CD14-positive monocyte (primary cell): ENCODE results near the gene TNNT2. TPM values are rescaled to one million over a fixed set of nuclear protein-coding genes. Genes with fewer than 3 reads are reported as not detected.

ENCODE experiments used
- DNase-seq, 3 donors: peaks; one replicate each; pipeline ENCODE4 v3.0.0-alpha.2; 2011 to 2022
- H2AFZ ChIP-seq: 2 replicates; pipeline ENCODE4 v1.6.0; 2012; ENCODE audit warnings: mild to moderate bottlenecking, low read depth, low read length, inconsistent platforms; ENCODE audit not compliant: insufficient read depth, poor library complexity, severe bottlenecking
- H3K27ac ChIP-seq, 2 donors: 1 replicate in 1 of 2; 2 replicates in 1 of 2; pipeline ENCODE4 v1.5.1; 2012 to 2013; ENCODE audit warnings: low read length in 2 of 2, control low read depth in 1 of 2, inconsistent platforms in 1 of 2, low read depth in 1 of 2, mild to moderate bottlenecking in 1 of 2
- H3K27me3 ChIP-seq, 2 donors: one replicate each; pipeline versions ENCODE4 v1.6.0 to v1.6.1; 2011 to 2013; ENCODE audit warnings: low read length in 2 of 2; ENCODE audit not compliant: control insufficient read depth in 2 of 2, insufficient read depth in 2 of 2
- H3K36me3 ChIP-seq, 2 donors: replicated peaks in 1 of 2; 1 replicate in 1 of 2; 2 replicates in 1 of 2; pipeline versions ENCODE4 v1.5.1 to v1.6.1; 2012 to 2013; ENCODE audit warnings: low read length in 2 of 2, control low read depth in 1 of 2, inconsistent platforms in 1 of 2, mild to moderate bottlenecking in 1 of 2; ENCODE audit not compliant: insufficient read depth in 2 of 2, control insufficient read depth in 1 of 2
- H3K4me1 ChIP-seq, 2 donors: 1 replicate in 1 of 2; 2 replicates in 1 of 2; pipeline versions ENCODE4 v1.5.1 to v1.6.1; 2012 to 2013; ENCODE audit warnings: low read length in 2 of 2, control low read depth in 1 of 2, inconsistent platforms in 1 of 2, mild to moderate bottlenecking in 1 of 2, moderate library complexity in 1 of 2; ENCODE audit not compliant: insufficient read depth in 2 of 2, control insufficient read depth in 1 of 2
- H3K4me2 ChIP-seq: replicated peaks from 2 replicates; pipeline ENCODE3; 2012; ENCODE audit warnings: low read length, moderate library complexity, mild to moderate bottlenecking; ENCODE audit not compliant: poor library complexity, severe bottlenecking; ENCODE audit errors: extremely low read depth
- H3K4me3 ChIP-seq, 3 experiments: fragments of 200-600 bp in 1 of 3; sonication (generic) in 1 of 3; replicated peaks in 1 of 3; 1 replicate in 2 of 3; 2 replicates in 1 of 3; pipeline ENCODE4 v1.5.1; 2011 to 2013; ENCODE audit warnings: low read length in 3 of 3, mild to moderate bottlenecking in 3 of 3, control low read depth in 2 of 3, low read depth in 2 of 3, inconsistent platforms in 1 of 3, moderate library complexity in 1 of 3
- H3K79me2 ChIP-seq: 2 replicates; pipeline ENCODE4 v1.6.0; 2012; ENCODE audit warnings: mild to moderate bottlenecking, control low read depth, inconsistent platforms, low read length, moderate library complexity; ENCODE audit not compliant: insufficient read depth
- H3K9ac ChIP-seq: 2 replicates; pipeline ENCODE4 v1.6.0; 2017; ENCODE audit warnings: low read length, mild to moderate bottlenecking; ENCODE audit not compliant: insufficient read depth, poor library complexity, severe bottlenecking
- H3K9me3 ChIP-seq, 2 donors: replicated peaks in 1 of 2; 1 replicate in 1 of 2; 2 replicates in 1 of 2; pipeline versions ENCODE4 v1.5.1 to v1.6.1; 2012 to 2013; ENCODE audit warnings: low read length in 2 of 2, control low read depth in 1 of 2; ENCODE audit not compliant: control insufficient read depth in 1 of 2, insufficient read depth in 1 of 2
- H4K20me1 ChIP-seq: 2 replicates; pipeline ENCODE4 v1.6.0; 2012; ENCODE audit warnings: mild to moderate bottlenecking, low read length, control low read depth, moderate library complexity; ENCODE audit not compliant: insufficient read depth
- H3K27ac Mint-ChIP-seq, 7 donors: one replicate each; pipeline ENCODE4 v1.8.0; 2020; ENCODE audit warnings: mild to moderate bottlenecking in 7 of 7, mixed read lengths in 7 of 7, moderate library complexity in 6 of 7, inconsistent platforms in 2 of 7
- H3K27me3 Mint-ChIP-seq, 3 donors: one replicate each; pipeline ENCODE4 v1.8.0; 2021 to 2022; ENCODE audit warnings: low read depth in 3 of 3, mild to moderate bottlenecking in 3 of 3, mixed read lengths in 3 of 3, moderate library complexity in 3 of 3, inconsistent platforms in 1 of 3
- H3K36me3 Mint-ChIP-seq, 2 donors: one replicate each; pipeline ENCODE4 v1.8.0; 2020; ENCODE audit warnings: mixed read lengths in 2 of 2, inconsistent platforms in 1 of 2, mild to moderate bottlenecking in 1 of 2
- H3K4me1 Mint-ChIP-seq: one replicate; pipeline ENCODE4 v1.8.0; 2020; ENCODE audit warnings: mild to moderate bottlenecking, mixed read lengths
- H3K4me3 Mint-ChIP-seq, 2 donors: one replicate each; pipeline ENCODE4 v1.8.0; 2020; ENCODE audit warnings: mild to moderate bottlenecking in 2 of 2, mixed read lengths in 2 of 2, moderate library complexity in 1 of 2
- H3K9me3 Mint-ChIP-seq, 7 donors: one replicate each; pipeline ENCODE4 v1.8.0; 2020 to 2022; ENCODE audit warnings: mixed read lengths in 7 of 7, mild to moderate bottlenecking in 6 of 7, moderate library complexity in 6 of 7, inconsistent platforms in 2 of 7
- WGBS: methylation state at CpG from one replicate; pipeline ENCODE4 v1.1.5; 2013; ENCODE audit warnings: missing lambda C conversion rate; ENCODE audit not compliant: insufficient coverage; 5-methylcytosine and 5-hydroxymethylcytosine counted together
- intact Hi-C, 2 donors: fragments of 100-400 bp; cut with micrococcal nuclease; formaldehyde crosslinking; loops; one replicate each; pipeline versions ENCODE4 v1.15.0 to v1.15.1; 2023
- polyA plus RNA-seq, 3 donors: library from polyadenylated mRNA; depleted of rRNA in 1 of 3; unstranded in 2 of 3; stranded (reverse) in 1 of 3; fragments of 300-500 nt in 2 of 3; fragments of >200 nt in 1 of 3; fragmentation: Illumina TruSeq in 2 of 3; gene quantifications; 1 replicate in 2 of 3; 2 replicates in 1 of 3; pipeline ENCODE4 v1.2.3, GENCODE V29; 2012 to 2021
- TF ChIP-seq, protein P1 (sequence below): fragments of 200-600 bp; IDR thresholded peaks from one replicate; pipeline ENCODE4 v1.8.0; 2022; ENCODE audit warnings: antibody characterized with exemption, mild to moderate bottlenecking

Gene TNNT2
- polyA plus RNA-seq, 3 donors, result not detected

DNA sequence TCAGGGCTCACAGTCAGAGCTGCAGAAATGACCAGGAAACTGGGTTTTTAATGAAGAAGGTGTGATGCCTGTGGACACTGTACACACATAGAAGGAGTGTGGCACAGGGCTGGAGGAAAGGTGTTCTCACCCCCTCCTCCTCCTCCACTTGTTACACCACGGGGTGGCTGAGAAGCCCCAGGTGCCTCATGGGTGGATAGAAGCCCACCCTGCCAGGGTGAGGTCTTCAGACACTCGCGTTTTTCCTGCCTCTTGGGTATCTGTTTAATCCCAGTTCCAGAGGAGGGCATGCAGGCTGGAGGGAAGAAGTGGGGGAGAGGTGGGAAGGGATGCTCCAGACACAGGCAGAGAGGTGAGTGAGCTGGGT is 31.3 kb upstream of the TNNT2 start:
- DNase-seq, result no peak
- Mint-ChIP-seq H3K36me3 (no peaks in the 10 kb centered on the region), H3K27ac (no peak overlapping the region), H3K4me1 (peaks cover 2% of the 10 kb centered on the region), H3K27me3 (peaks cover 7 to 10% (median 9%) of the 10 kb centered on the region in 3 donors), H3K9me3 (no peaks in the 10 kb centered on the region), H3K4me3 (no peak overlapping the region)
- no peak overlapping the region for H3K9ac ChIP-seq
- H4K20me1 ChIP-seq, result no peaks in the 10 kb centered on the region
- TF ChIP-seq, protein P1, sequence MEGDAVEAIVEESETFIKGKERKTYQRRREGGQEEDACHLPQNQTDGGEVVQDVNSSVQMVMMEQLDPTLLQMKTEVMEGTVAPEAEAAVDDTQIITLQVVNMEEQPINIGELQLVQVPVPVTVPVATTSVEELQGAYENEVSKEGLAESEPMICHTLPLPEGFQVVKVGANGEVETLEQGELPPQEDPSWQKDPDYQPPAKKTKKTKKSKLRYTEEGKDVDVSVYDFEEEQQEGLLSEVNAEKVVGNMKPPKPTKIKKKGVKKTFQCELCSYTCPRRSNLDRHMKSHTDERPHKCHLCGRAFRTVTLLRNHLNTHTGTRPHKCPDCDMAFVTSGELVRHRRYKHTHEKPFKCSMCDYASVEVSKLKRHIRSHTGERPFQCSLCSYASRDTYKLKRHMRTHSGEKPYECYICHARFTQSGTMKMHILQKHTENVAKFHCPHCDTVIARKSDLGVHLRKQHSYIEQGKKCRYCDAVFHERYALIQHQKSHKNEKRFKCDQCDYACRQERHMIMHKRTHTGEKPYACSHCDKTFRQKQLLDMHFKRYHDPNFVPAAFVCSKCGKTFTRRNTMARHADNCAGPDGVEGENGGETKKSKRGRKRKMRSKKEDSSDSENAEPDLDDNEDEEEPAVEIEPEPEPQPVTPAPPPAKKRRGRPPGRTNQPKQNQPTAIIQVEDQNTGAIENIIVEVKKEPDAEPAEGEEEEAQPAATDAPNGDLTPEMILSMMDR, result no peak
- H3K4me3 ChIP-seq, result no peak overlapping the region
- H2AFZ ChIP-seq, result no peak overlapping the region
- 83% methylated on average over 2 of the region's 3 CpGs for WGBS
- no peaks in the 10 kb centered on the region for H3K36me3 ChIP-seq
- H3K27ac ChIP-seq, result no peak overlapping the region
- no peak overlapping the region for H3K4me2 ChIP-seq
- no peaks in the 10 kb centered on the region for H3K27me3 ChIP-seq
- intact Hi-C loops, result no loop called here
- no peaks in the 10 kb centered on the region for H3K9me3 ChIP-seq
- no peaks in the 10 kb centered on the region for H3K79me2 ChIP-seq
- H3K4me1 ChIP-seq, result no peaks in the 10 kb centered on the region

DNA sequence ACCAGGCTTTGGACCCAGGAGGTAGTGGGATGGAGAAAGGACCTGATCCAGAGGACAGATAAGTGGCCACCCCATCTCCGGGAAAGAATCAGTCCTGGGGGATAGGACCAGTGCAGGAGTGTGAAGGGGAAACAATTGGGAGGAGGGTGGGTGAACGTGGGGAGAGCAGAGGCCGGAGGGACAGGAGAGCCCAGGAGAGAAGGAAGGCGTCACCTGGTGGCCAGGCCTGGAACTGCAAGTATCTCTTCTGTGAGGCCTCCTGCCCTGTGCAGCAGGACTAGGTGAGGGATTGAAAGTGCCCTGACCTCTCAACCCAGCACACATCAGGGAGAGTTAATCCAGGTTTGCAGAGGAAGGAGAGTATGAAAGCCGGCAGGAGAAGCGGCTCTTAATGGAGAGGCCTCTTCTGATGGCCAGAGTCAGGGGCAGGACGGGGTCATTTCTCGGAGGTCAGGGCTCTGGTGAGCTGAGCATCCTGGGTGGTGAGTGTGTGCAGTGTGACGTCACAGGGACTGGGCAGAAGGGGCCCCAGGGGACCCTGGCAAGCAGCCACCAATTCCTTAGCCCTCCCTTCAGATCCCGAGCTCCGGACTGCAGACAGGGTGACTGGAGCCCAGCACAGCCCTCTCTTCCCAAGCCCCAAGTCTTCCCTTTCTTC is 30.8 kb upstream of the TNNT2 start:
- Histone ChIP-seq H2AFZ (no peak overlapping the region), H3K9ac (no peak overlapping the region), H3K4me3 (no peak overlapping the region), H3K4me2 (no peak overlapping the region), H3K27me3 (peaks cover 0 to 4% of the 10 kb centered on the region in 2 donors), H3K27ac (no peak overlapping the region), H3K79me2 (no peaks in the 10 kb centered on the region), H4K20me1 (no peaks in the 10 kb centered on the region), H3K4me1 (no peaks in the 10 kb centered on the region), H3K9me3 (no peaks in the 10 kb centered on the region), H3K36me3 (no peaks in the 10 kb centered on the region)
- peaks cover 2% of the 10 kb centered on the region for H3K4me1 Mint-ChIP-seq
- DNase-seq, result peak; percentile 38 to 58 (median 51)
- H3K9me3 Mint-ChIP-seq, result no peaks in the 10 kb centered on the region
- H3K36me3 Mint-ChIP-seq, result no peaks in the 10 kb centered on the region
- TF ChIP-seq, protein P1, result peak; percentile 95
- 52% methylated on average over 7 of the region's 11 CpGs for WGBS
- H3K27ac Mint-ChIP-seq, result no peak overlapping the region
- intact Hi-C loops, result no loop called here
- peaks cover 7 to 10% (median 9%) of the 10 kb centered on the region in 3 donors for H3K27me3 Mint-ChIP-seq
- no peak overlapping the region for H3K4me3 Mint-ChIP-seq
